H9 (cell line): Measurements from ENCODE around the gene NUP35. TPM values are rescaled to one million over a fixed set of nuclear protein-coding genes. Genes with fewer than 3 reads are reported as not detected.

Experiments
- DNase-seq: peaks from one replicate; pipeline ENCODE4 v3.0.0-alpha.2; 2017
- H2AFZ ChIP-seq: one replicate; pipeline ENCODE4 v1.6.1; 2013; ENCODE audit warnings: mild to moderate bottlenecking, low read length, control low read depth, moderate library complexity
- H2AK5ac ChIP-seq: 2 replicates; pipeline ENCODE4 v1.6.1; 2013; ENCODE audit warnings: low read length, control low read depth, mixed read lengths; ENCODE audit not compliant: insufficient read length
- H2BK120ac ChIP-seq: one replicate; pipeline ENCODE4 v1.6.1; 2013; ENCODE audit warnings: low read depth, mild to moderate bottlenecking, low read length, control low read depth, inconsistent platforms; ENCODE audit not compliant: poor library complexity, severe bottlenecking
- H2BK12ac ChIP-seq: 2 replicates; pipeline ENCODE4 v1.6.1; 2013; ENCODE audit warnings: low read length, control low read depth, mixed read lengths, low read depth; ENCODE audit not compliant: insufficient read length
- H2BK15ac ChIP-seq: 2 replicates; pipeline ENCODE4 v1.6.1; 2013; ENCODE audit warnings: low read depth, low read length, control low read depth
- H2BK20ac ChIP-seq: one replicate; pipeline ENCODE4 v1.6.1; 2013; ENCODE audit warnings: low read depth, mild to moderate bottlenecking, low read length, control low read depth, inconsistent platforms; ENCODE audit not compliant: poor library complexity, severe bottlenecking
- H2BK5ac ChIP-seq: 2 replicates; pipeline ENCODE4 v1.6.1; 2013; ENCODE audit warnings: low read length, control low read depth, mixed read lengths; ENCODE audit not compliant: insufficient read length
- H3K14ac ChIP-seq: 2 replicates; pipeline ENCODE4 v1.6.1; 2013; ENCODE audit warnings: low read length, control low read depth; ENCODE audit not compliant: insufficient read depth
- H3K18ac ChIP-seq: 2 replicates; pipeline ENCODE4 v1.6.1; 2013; ENCODE audit warnings: low read depth, mild to moderate bottlenecking, mixed read lengths, low read length, control low read depth; ENCODE audit not compliant: insufficient read length
- H3K23ac ChIP-seq: 2 replicates; pipeline ENCODE4 v1.6.1; 2013; ENCODE audit warnings: low read length, control low read depth, mixed read lengths, low read depth; ENCODE audit not compliant: insufficient read length
- H3K23me2 ChIP-seq: 2 replicates; pipeline ENCODE4 v1.6.1; 2013; ENCODE audit warnings: low read depth, mild to moderate bottlenecking, mixed read lengths, low read length, control low read depth; ENCODE audit not compliant: insufficient read length, poor library complexity, severe bottlenecking
- H3K27ac ChIP-seq: 2 replicates; pipeline ENCODE4 v1.5.1; 2013; ENCODE audit warnings: low read length, control low read depth, mixed read lengths, low read depth; ENCODE audit not compliant: insufficient read length
- H3K27me3 ChIP-seq: 2 replicates; pipeline ENCODE4 v1.6.1; 2013; ENCODE audit warnings: low read length, control low read depth, inconsistent platforms; ENCODE audit not compliant: insufficient read depth
- H3K4ac ChIP-seq: 2 replicates; pipeline ENCODE4 v1.6.1; 2013; ENCODE audit warnings: low read depth, mild to moderate bottlenecking, control low read depth, inconsistent platforms, low read length, moderate library complexity
- H3K4me1 ChIP-seq: 2 replicates; pipeline ENCODE4 v1.6.1; 2013; ENCODE audit warnings: low read length, control low read depth, inconsistent platforms; ENCODE audit not compliant: insufficient read depth
- H3K4me2 ChIP-seq: 2 replicates; pipeline ENCODE4 v1.6.1; 2013; ENCODE audit warnings: low read length, control low read depth, mixed read lengths; ENCODE audit not compliant: insufficient read length, insufficient read depth
- H3K56ac ChIP-seq: 2 replicates; pipeline ENCODE4 v1.6.1; 2013; ENCODE audit warnings: low read depth, mild to moderate bottlenecking, mixed read lengths, low read length, control low read depth; ENCODE audit not compliant: insufficient read length
- H3K79me1 ChIP-seq: 2 replicates; pipeline ENCODE4 v1.6.1; 2013; ENCODE audit warnings: low read depth, mild to moderate bottlenecking, moderate library complexity, low read length, control low read depth, inconsistent platforms; ENCODE audit not compliant: insufficient read depth, poor library complexity, severe bottlenecking
- H3K79me2 ChIP-seq: 2 replicates; pipeline ENCODE4 v1.6.1; 2013; ENCODE audit warnings: low read length, control low read depth, inconsistent platforms; ENCODE audit not compliant: insufficient read depth
- H3K9ac ChIP-seq: 2 replicates; pipeline ENCODE4 v1.6.1; 2013; ENCODE audit warnings: low read length, control low read depth, mixed read lengths; ENCODE audit not compliant: insufficient read length; ENCODE audit errors: extremely low read depth
- H3K9me3 ChIP-seq: one replicate; pipeline ENCODE4 v1.6.1; 2013; ENCODE audit warnings: low read depth, low read length, inconsistent platforms; ENCODE audit not compliant: control insufficient read depth
- H3T11ph ChIP-seq: one replicate; pipeline ENCODE4 v1.6.1; 2013; ENCODE audit warnings: mild to moderate bottlenecking, low read length, control low read depth, inconsistent platforms
- H4K20me1 ChIP-seq: one replicate; pipeline ENCODE4 v1.6.1; 2013; ENCODE audit not compliant: control insufficient read depth, insufficient read length, insufficient read depth
- H4K5ac ChIP-seq: 2 replicates; pipeline ENCODE4 v1.6.1; 2013; ENCODE audit warnings: low read depth, mild to moderate bottlenecking, mixed read lengths, low read length, control low read depth; ENCODE audit not compliant: insufficient read length
- H4K8ac ChIP-seq: replicated peaks from 2 replicates; pipeline ENCODE4 v1.6.1; 2013; ENCODE audit warnings: low read length, control low read depth, mixed read lengths, low read depth; ENCODE audit not compliant: insufficient read length
- H4K91ac ChIP-seq: 2 replicates; pipeline ENCODE4 v1.6.1; 2013; ENCODE audit warnings: low read depth, mild to moderate bottlenecking, moderate library complexity, mixed read lengths, low read length, control low read depth; ENCODE audit not compliant: insufficient read length
- H3K27ac Mint-ChIP-seq, 3 experiments: 2 replicates in 2 of 3; 3 replicates in 1 of 3; pipeline ENCODE4 v1.8.0; 2020 to 2021; ENCODE audit warnings: mixed read lengths in 3 of 3, mild to moderate bottlenecking in 1 of 3, moderate library complexity in 1 of 3
- H3K27me3 Mint-ChIP-seq: 2 replicates; pipeline ENCODE4 v1.8.0; 2021; ENCODE audit warnings: low read depth, mild to moderate bottlenecking, moderate library complexity, mixed read lengths
- H3K36me3 Mint-ChIP-seq, 3 experiments: 2 replicates in 2 of 3; 3 replicates in 1 of 3; pipeline ENCODE4 v1.8.0; 2020 to 2021; ENCODE audit warnings: low read depth in 3 of 3, mixed read lengths in 3 of 3; ENCODE audit not compliant: insufficient read depth in 1 of 3
- H3K4me1 Mint-ChIP-seq, 2 experiments: 2 replicates each; pipeline ENCODE4 v1.8.0; 2020; ENCODE audit warnings: mixed read lengths in 2 of 2
- H3K4me3 Mint-ChIP-seq, 2 experiments: 2 replicates in 1 of 2; 3 replicates in 1 of 2; pipeline ENCODE4 v1.8.0; 2020 to 2021; ENCODE audit warnings: mild to moderate bottlenecking in 2 of 2, mixed read lengths in 2 of 2, moderate library complexity in 1 of 2
- H3K9me3 Mint-ChIP-seq, 2 experiments: 2 replicates in 1 of 2; 3 replicates in 1 of 2; pipeline ENCODE4 v1.8.0; 2020; ENCODE audit warnings: mild to moderate bottlenecking in 2 of 2, mixed read lengths in 2 of 2, moderate library complexity in 1 of 2
- WGBS: extraction: QIAGEN DNeasy Blood & Tissue Kit; methylation state at CpG from one replicate; pipeline ENCODE4 v1.1.7; 2013; ENCODE audit warnings: missing lambda C conversion rate, low lambda C conversion rate, mixed read lengths; ENCODE audit not compliant: insufficient read length; ENCODE audit errors: extremely low coverage; 5-methylcytosine and 5-hydroxymethylcytosine counted together
- total RNA-seq: library from RNA; stranded (reverse); gene quantifications from 2 replicates; pipeline ENCODE4 v1.2.1, GENCODE V29; 2021
- TF ChIP-seq, protein P1 (sequence below): fragments of 200-600 bp; sonication (generic); conservative IDR thresholded peaks from 3 replicates; pipeline ENCODE4 v1.8.0; 2021; ENCODE audit warnings: antibody characterized with exemption, mild to moderate bottlenecking

The NUP35 gene
- total RNA-seq, 1 experiment from 2014 or later: 53.6 TPM

DNA sequence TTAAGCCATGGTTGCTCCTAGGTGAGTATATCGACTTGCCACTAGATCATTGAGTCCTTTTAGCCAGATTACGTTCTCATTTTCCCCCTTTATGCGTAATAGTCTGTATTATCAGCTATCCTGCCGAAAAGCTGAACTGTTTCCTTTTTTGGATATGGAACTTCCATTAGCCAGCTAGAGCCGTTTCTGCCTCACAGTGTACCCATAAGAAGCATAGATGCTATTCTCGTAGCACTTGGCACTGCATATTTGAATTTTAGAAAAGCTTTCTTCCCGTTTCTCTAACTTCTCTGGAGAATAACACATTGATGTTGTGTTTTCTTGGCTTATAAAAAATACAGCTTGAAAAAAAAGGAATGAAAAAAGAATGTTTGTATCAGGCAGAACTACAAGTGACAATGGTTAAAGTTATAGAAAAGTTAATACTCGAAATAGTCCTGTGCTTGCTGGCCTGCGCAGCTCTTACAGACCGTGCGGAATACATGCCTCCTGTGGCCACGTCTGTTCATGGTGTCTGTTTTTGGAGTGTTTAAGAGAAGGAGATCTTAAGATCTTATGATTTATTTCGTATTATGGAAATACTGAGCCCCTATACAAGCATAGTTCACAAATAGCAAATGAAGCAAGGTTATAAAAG is 45.0 kb upstream of the NUP35 start:
- Histone ChIP-seq H3K79me2 (no peaks in the 10 kb centered on the region), H3K27ac (peak overlapping the region; percentile 64), H3K23me2 (peaks cover 6% of the 10 kb centered on the region), H2BK12ac (no peak overlapping the region), H2BK120ac (no peak overlapping the region), H2AFZ (peak overlapping the region; percentile 79), H3K4ac (no peak overlapping the region), H2BK20ac (no peak overlapping the region), H2AK5ac (no peak overlapping the region), H3K18ac (no peak overlapping the region), H3K9me3 (no peaks in the 10 kb centered on the region), H4K91ac (no peak overlapping the region), H2BK15ac (no peak overlapping the region), H3K56ac (no peak overlapping the region), H4K20me1 (no peaks in the 10 kb centered on the region), H3K79me1 (no peaks in the 10 kb centered on the region), H3K23ac (no peak overlapping the region), H4K5ac (no peak overlapping the region), H3K9ac (peak overlapping the region; percentile 58), H3K4me1 (peaks cover 2% of the 10 kb centered on the region; the same call in 1 of the 2 replicates), H2BK5ac (no peak overlapping the region), H3K4me2 (peak overlapping the region; percentile 93), H3K14ac (peak overlapping the region; percentile 34; the same call in 1 of the 2 replicates), H3T11ph (no peak overlapping the region), H3K27me3 (no peaks in the 10 kb centered on the region), H4K8ac (no peak overlapping the region)
- no CpG with 5 or more reads among the region's 13 CpGs for WGBS
- Mint-ChIP-seq H3K4me1 (peaks cover 20 to 25% of the 10 kb centered on the region in 2 experiments), H3K27ac (peak overlapping the region; percentile 83 to 93 (median 88)), H3K4me3 (peak overlapping the region; percentile 77 to 92), H3K27me3 (no peaks in the 10 kb centered on the region), H3K36me3 (no peaks in the 10 kb centered on the region), H3K9me3 (no peaks in the 10 kb centered on the region)
- TF ChIP-seq, protein P1, sequence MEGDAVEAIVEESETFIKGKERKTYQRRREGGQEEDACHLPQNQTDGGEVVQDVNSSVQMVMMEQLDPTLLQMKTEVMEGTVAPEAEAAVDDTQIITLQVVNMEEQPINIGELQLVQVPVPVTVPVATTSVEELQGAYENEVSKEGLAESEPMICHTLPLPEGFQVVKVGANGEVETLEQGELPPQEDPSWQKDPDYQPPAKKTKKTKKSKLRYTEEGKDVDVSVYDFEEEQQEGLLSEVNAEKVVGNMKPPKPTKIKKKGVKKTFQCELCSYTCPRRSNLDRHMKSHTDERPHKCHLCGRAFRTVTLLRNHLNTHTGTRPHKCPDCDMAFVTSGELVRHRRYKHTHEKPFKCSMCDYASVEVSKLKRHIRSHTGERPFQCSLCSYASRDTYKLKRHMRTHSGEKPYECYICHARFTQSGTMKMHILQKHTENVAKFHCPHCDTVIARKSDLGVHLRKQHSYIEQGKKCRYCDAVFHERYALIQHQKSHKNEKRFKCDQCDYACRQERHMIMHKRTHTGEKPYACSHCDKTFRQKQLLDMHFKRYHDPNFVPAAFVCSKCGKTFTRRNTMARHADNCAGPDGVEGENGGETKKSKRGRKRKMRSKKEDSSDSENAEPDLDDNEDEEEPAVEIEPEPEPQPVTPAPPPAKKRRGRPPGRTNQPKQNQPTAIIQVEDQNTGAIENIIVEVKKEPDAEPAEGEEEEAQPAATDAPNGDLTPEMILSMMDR: no peak
- DNase-seq: no peak
